Measurements from ENCODE around the gene GKN2.
"Not testable (repeated sequence)": the region's sequence is repeated elsewhere in the genome, so short reads cannot be mapped to it uniquely, and the experiment has no call there.

Gene GKN2

DNA sequence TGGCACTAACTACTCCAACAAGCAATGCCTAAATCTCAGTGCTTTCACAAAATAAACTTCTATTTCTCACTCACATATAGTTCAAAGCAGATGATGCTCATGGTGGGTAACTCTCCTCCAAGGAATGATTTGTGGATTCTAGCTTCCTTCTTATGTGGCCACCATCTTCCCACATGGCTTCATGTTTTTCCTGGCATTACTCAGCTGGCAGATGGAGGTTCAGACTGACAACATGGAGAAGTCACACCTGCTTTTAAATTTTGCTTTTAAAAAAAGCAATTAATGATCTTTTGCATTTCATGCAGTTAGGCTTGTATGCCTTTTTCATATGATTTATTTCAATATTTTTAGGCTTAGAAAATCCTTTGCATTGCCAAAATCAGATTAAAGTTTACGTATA is 6.3 kb upstream of the GKN2 start:
- DNase-seq (ENCODE audit: low read depth) = no peak

DNA sequence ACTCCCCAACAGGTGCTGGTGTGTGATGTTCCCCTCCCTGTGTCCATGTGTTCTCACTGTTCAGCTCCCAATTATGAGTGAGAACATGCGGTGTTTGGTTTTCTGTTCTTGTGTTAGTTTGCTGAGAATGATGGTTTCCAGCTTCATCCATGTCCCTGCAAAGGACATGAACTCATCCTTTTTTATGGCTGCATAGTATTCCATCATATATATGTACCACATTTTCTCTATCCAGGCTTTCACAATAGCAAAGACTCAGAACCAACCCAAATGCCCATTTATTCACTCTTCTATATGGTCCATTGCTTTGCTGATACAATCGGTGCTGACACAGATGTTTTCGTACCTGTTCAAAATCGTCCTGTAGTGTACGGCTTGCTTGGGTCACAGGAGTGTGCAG is 2.7 kb upstream of the GKN2 start:
- not testable (repeated sequence) for DNase-seq (ENCODE audit: low read depth)

DNA sequence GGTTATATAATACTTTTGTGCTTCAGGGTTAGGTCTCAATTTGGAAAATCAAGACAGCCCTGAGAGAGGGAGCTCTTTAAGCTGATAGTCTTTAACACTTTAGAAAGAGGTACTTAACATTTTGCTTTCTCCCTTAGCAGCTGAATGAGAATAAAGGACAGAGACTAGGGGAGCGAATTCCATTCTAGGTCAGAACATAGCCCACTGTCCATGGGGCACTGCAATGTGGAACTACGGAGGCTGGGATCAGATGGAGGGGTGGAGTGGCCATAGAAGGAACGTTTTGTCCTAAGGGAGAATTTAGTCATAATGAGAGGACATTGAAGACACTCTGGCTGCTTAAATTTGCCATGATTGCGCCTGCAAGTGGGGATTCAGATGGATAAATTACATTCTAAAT is 794 bp downstream of the GKN2 start:
- DNase-seq (ENCODE audit: low read depth) = no peak

DNA sequence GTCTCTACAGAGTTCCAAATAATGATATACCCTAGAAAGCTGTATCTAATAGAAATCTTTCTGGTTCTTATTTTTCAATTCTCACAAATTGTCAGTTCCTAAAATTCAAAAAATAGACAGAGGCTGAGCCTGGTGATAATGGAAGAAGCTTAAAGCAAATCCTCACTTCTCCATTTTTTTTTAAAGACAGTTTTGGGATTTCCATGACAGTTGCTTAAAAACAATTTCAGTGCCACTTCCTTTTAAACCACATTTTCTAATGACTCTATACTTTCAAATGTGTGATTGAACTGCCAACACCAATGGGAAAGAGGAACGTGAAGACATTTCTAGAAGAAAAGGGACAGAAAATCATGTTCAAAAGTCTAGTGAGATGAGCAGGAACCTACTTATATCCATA is 4.0 kb downstream of the GKN2 start:
- DNase-seq (ENCODE audit: low read depth) = no peak

DNA sequence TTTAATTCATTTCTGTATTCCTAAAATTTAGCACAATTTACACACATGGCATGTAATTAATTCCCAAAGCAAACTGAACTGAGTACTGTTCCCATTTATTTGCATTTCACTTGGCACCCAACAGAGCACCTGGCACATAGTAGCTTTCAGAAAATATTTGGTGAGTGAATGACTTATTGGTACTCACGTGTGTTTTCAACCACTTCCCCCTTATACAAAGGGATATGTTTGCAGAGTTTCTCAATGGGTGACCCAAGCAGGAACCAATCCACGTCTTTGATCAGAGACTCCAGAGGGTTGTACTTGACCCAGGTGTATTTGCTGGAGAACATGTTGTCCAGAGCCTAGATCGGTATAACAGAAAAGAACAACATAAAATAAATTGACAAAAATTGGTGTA is 6.6 kb downstream of the GKN2 start:
- DNase-seq (ENCODE audit: low read depth) = no peak

DNA sequence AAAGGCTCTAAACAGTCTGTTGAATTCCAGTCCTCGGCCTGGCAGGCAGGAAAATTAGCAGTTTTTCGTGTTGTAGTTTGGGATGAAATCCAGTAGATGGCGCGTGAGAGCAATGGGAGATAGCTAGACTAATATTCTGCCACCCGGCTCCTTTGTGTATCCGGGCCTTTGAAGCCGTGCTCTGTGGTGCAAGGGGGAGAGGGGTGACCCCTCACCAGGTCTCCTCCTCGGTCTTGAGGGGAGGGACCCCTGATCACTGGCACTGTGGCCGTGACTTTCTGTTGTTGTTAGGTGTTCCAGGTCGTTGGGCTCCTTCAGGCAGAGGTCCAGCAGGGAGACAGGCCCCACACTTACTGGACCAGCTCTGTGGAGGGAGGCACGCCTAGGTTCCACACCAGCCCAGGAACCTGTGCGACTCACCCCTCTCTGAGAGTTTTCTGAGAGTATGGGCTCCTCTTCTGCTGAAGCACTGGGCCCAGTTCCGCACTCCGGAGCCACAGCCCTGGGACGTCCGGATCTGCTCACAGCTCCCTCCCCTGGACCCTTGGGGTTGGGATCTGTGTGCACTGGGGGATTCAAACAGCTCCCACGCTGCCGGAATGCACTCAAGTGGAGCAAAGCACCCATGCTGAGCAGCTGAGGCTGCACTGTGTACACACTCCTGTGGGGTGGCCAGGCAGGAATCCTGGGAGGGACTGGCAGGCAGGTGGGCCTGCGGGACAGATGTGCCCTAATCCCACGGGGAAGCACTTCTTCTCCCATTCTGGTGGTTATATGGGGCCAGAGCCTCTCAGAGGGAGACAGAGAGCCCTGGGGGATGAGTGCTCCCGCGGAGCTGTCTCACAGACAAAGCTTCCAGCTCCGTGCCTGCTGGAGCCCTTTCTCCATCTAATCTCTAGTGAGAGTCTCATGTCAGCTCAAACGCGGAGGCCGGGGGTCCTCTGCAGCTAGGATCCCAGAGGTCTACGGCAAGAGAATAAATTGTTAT is 8.8 kb downstream of the GKN2 start:
- DNase-seq (ENCODE audit: low read depth) = no peak

DNA sequence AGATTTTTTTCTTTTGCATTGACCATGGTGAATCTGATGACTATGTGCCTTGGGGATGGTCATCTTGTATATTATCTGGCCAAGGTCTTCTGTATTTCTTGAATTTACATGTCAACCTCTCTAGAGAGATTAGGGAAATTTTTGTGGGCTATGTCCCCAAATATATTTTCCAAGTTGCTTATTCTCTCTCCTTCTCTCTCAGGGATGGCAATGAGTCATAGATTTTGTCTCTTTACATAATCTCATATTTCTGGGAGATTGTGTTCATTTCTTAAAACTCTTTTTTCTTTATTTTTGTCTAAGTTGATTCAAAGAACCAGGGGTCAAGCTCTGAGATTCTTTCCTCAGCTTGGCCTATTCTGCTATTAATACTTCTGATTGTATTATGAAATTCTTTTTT is 9.9 kb downstream of the GKN2 start:
- DNase-seq (ENCODE audit: low read depth) = no peak

DNA sequence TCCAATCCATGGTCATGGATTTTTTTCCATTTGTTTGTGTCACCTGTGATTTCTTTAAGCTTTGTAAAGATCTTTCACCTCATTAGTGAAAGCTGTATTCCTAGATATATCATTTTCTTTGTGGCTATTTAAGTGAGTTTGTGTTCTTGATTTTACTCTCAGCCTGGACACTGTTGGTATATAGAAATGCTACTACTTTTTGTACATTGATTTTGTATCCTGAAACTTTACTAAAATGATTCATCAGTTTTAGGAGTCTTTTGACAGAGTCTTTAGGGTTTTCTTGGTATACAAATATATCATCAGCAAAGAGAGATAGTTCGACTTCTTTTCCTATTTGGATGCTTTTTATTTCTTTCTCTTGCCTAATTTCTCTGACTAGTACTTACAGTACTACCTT is 12.3 kb downstream of the GKN2 start:
- DNase-seq (ENCODE audit: low read depth) = no peak

DNA sequence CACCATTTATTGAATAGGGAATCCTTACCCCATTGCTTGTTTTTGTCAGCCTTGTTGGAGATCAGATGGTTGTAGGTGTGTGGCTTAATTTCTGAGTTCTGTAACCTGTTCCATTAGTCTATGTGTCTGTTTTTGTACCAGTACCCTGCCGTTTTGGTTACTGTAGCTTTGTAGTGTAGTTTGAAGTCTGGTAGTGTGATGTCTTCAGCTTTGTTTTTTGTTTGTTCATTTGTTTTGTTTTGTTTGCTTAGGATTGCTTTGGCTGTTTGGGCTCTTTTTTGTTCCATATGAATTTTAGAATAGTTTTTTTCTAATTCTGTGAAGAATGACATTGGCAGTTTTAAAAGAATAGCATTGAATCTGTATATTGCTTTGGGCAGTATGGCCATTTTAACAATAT is 12.7 kb downstream of the GKN2 start:
- no peak for DNase-seq (ENCODE audit: low read depth)

DNA sequence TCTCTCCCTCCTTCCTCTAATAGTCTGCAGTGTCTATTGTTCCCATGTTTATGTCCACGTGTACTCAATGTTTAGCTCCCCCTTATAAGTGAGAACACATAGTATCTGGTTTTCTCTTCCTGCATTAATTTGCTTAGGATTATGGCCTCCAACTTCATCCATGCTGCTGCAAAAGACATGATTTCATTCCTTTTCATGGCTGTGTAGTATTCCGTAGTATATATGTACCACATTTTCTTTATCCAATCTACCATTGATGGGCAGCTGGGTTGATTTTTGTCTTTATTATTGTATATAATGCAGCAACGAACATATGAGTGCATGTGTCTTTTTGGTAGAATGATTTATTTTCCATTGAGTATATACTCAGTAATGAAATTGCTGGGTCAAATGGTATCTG is 13.8 kb downstream of the GKN2 start:
- no peak for DNase-seq (ENCODE audit: low read depth)

DNA sequence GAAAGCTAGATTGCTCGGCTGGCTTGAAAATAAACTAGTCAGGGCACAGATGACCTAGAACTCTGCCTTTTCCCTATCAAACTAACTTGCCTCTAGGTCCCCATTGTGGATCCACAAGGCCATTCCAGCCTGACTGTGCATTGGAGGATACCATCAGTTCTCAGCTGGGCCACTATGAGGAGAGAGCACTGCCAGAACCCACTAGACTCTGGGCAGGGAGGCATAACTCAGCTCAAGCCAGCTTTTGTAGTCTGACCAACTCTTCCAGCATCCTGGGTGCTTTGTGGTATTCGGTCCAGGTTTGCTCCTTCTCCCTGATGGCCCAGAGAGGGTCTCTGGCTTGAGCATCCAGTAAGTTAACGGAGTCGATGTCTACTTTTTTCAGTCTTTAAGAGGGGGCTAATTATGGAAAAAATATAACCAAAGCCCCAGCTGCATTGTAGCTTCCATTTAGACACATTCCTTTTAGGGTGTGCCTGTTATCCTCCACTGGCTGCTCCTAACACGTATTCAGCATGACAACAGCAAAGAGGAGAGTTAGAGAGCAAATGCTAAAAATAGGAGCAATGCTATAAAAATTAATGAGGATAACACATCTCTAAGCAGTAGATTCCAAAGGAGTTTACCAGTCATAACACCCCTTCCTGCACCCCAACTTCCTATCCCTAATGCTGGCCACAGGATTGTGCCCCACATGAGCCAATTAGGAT is 15.2 kb downstream of the GKN2 start:
- no peak for DNase-seq (ENCODE audit: low read depth)

DNA sequence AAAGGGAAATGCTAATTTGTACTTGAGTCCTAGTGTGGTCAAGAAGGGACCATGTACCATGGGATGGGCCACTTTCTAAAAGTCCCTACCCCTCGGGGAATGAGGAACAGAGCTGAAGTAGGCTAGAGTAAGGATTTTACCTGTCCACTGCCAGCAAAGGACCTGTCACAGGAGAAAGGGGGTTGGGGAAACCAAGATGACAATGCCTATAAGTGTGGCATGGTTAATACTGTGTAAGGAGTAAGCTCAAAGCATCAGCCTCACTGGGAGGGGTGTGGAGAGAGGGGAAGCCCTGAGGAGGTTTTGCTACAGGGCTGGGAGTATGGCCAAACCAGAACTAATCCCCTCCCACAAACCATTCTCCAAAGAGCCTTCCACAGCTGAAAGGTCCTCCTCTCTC is 15.8 kb downstream of the GKN2 start:
- DNase-seq (ENCODE audit: low read depth) = no peak

DNA sequence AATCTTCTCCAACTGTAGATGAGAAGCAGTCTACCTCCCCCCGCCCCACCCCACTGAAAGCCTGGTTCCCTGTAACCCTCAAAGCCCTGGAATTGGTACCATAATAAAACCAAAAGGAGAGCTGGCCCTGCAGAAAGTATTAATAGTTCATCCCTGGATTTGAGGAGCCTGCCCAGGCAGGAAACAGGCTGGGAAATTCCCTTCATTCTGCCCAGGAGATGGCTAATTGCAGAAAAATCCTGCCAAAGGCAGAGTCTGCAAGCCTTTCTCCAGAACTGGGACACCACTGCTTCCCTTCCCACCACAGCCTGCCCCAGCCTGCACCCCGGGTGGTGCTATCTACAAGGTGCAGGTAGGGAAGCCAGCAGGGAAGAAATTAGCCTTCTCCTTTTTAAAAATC is 16.3 kb downstream of the GKN2 start:
- no peak for DNase-seq (ENCODE audit: low read depth)

DNA sequence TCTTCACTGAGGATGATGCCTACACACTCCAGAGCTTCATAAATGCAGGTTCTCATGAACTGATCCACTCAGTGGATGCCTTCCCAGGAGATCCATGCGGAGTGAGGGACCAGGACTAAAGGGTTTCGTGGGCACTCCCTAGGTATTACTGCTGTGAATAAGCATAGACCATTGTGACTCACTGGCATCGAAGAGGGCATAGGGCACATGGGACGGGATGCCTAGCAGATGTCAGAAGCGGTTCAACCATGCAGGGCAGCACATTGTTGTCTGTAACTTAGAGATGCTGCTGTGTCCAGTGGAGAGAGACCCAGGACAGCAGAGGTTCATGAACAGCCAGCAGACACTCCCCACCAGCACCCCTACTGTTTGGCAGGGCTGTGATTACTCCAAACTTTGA is 17.2 kb downstream of the GKN2 start:
- no peak for DNase-seq (ENCODE audit: low read depth)

DNA sequence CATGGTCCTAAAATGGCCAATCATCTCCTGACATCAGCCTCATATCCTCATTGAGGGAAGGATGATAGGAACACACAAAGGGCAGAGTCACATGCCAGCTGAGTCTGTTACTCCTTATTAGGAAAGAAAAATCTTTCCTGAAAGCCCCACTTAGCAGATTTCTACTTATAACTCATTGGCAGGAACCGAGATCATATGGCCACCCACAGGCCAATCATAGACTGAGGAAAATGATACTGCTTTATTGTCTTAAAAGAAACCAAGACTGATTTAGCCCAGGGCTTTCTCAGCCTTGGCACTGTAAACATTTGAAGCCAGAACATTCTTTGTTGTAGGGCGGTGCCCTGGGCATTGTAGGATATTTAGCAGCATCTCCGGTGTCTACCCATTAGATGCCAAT is 18.7 kb downstream of the GKN2 start:
- DNase-seq (ENCODE audit: low read depth) = no peak

DNA sequence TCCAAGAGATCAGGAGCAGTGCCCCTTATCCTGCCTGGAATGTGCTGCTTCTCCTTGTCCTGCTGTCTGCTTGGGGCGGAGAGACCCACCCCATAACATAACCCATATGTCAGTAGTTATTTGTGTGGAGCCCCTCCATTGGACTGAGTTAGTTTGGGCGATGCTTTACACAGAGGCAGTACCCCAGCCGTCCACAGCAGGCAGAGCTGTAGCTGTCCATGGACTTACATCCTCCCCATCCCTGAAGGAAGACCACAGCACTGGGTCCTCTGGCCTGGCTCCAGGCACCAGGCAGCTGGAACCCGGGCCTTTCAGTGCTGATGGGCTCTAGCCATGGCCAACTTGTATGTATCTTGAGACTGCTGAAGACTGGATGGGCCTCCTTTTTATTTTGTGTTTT is 20.3 kb downstream of the GKN2 start:
- DNase-seq (ENCODE audit: low read depth) = no peak

DNA sequence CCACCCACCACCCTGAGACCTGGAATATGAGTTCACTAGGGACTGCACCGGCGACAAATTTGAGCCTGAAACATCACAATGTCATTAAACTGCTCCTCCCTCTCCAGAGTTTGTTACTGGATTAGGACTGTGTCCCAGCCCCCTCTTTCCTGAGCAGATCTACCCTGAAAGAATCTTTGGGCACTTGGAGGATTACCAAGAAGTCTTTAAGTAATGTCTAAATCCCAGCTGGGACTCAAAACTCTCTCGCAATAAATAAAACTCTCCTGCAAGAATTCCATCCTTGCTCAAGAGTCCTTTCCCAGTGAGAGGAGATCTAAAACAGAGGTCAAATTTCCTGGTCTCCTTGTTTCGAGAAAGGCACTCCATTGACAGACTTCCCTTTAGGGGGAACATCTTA is 20.9 kb downstream of the GKN2 start:
- DNase-seq (ENCODE audit: low read depth) = no peak

DNA sequence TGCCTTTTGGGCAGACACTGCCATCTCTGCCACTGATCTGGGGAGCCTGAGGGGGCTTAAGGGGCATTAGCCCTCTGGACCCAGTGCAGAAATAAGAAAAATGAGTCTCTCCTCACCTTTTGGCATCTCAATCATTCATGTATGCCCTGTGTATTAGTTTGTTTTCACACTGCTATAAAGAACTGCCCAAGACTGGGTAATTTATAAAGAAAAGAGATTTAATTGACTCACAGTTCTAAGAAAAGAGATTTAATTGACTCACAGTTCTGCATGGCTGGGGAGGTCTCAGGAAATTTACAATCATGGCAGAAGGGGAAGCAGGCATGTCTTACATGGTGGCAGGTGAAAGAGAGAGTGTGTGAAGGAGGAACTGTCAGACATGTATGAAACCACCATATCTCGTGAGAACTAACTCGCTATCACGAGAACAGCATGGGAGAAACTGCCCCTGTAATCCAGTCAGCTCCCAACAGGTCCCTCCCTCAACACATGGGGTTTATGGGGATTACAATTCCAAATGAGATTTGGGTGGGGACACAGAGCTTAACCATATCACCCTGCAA is 21.5 kb downstream of the GKN2 start:
- no peak for DNase-seq (ENCODE audit: low read depth)

DNA sequence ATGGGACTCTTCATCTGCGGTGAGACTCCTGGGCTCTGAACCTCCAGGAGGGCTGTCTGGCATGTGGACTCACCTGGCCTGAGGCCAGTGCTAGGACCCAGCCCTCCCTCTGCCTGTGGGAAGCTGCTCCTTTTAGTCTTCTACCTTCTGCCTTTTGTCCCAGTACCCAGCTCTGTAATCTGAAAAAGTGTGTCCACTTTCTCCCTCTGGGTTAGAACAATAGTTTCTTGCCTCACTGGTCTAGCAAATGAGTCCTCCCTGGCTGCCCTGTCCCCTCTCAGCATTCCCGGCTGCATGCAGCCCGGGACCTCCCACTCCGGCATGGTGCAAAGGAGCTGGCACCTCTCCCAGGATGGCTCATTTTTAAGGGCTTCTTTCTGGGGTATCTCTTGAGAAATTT is 25.9 kb downstream of the GKN2 start:
- no peak for DNase-seq (ENCODE audit: low read depth)

DNA sequence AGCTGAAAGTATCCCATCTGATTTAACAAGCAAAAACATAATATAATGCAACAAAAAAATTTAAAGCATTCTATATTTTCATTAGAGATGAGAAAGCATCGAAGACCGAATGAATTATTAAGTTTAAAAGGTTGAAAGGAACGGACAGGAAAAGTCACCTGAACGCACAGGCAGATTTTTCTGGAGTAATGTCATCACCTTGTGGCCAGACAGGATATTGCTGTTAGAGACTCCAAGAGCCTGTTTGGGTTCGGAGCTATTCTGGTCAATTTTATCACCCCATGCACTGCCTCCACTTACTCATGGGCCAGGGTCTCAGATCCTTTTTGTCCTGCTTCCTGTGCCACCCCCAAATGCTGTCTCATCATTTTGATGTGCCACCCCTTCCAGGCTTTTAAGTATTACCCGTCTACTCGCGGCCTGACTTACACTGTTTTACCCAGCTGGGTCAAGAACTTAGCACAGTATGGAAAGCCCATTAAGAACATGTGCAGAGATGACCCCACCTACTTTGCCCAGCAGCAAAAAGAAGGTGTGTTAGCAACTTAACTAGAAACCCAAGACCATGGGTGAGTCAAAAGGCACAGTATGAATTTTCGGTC is 27.3 kb downstream of the GKN2 start:
- DNase-seq (ENCODE audit: low read depth) = no peak

DNA sequence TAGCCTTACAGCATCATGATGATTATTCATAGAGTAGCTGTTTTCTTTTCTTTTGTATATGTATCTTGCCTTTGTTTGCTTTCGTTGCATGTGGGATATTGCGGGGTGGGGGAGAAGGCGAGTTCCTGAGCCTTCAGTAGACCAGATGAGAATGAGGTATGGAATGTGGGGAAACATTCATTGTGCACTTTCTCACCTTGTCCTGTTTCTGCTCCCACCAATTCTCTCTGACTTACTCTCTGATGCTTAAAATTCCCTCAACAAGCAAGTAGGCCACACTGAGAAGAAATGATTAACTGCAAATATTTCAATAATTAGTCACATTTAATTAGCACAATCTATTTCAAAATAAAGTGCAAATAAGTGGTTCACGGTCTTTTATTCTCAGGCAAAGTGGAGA is 31.0 kb downstream of the GKN2 start:
- DNase-seq (ENCODE audit: low read depth) = no peak

DNA sequence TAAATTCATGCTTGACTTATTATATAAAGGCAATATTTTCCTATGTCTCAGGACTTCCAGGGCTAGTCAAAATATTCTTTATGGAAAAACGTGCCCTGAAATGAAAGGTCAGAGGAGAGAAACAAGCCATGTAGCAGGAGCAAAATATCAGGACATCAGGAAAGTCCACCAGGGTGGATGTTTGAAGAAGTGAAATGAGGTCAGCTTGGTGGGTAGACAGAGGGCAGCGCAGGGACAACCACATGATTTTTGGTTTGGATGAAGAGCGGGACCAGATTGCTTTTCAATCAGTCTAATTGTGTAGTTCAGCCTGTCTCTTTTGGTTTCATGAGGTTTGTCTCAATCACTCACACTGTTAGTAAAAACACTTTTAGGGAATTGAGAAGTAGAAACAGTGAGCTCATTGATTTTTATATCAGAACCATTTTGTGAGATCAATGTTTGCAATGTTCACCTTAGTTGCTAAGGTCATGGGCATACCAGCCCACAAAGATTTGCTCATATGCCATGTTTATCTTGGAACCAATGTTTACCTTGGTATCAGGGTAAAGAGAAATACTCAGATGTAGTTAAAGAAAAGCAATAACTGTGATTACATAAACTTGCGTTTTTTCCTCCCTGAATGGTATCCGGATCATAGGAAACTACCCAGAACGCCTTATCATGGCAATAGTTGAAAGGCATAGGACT is 32.1 kb downstream of the GKN2 start:
- DNase-seq (ENCODE audit: low read depth) = no peak
